WERI-Rb-1 (cell line): Measurements from ENCODE around the gene MED28.

Experiments used
- DNase-seq: peaks from one replicate; pipeline ENCODE4 v3.0.0-alpha.2; 2020
- H3K27ac ChIP-seq: fragments of 250-450 bp; sonication (Bioruptor Pico); 2 replicates; pipeline ENCODE4 v1.5.1; 2020; ENCODE audit warnings: mild to moderate bottlenecking, moderate library complexity
- H3K27me3 ChIP-seq: fragments of 250-450 bp; sonication (Bioruptor Pico); 2 replicates; pipeline ENCODE4 v1.5.1; 2021; ENCODE audit warnings: mild to moderate bottlenecking, low read depth, moderate library complexity; ENCODE audit not compliant: insufficient read depth, severe bottlenecking
- H3K36me3 ChIP-seq: fragments of 250-450 bp; sonication (Bioruptor Pico); 2 replicates; pipeline ENCODE4 v1.5.1; 2020; ENCODE audit warnings: mild to moderate bottlenecking, moderate library complexity
- H3K4me3 ChIP-seq: 2 replicates; pipeline ENCODE4 v1.5.1; 2011; ENCODE audit warnings: low read depth, mild to moderate bottlenecking, control low read depth, low read length
- H3K9me3 ChIP-seq: fragments of 250-450 bp; sonication (Bioruptor Pico); 2 replicates; pipeline ENCODE4 v1.5.1; 2021; ENCODE audit warnings: mild to moderate bottlenecking, moderate library complexity; ENCODE audit not compliant: severe bottlenecking
- CTCF ChIP-seq: IDR thresholded peaks from 2 replicates; pipeline ENCODE4 v1.5.1; 2011; ENCODE audit warnings: low read depth, mild to moderate bottlenecking, control low read depth, inconsistent platforms, low read length

MED28 gene

GRCh38 chr4:17584521-17585213, 29.8 kb upstream of the MED28 start:
- Histone ChIP-seq H3K27ac (no peak overlapping the region), H3K36me3 (peaks cover 83% of the 10 kb centered on the region), H3K9me3 (no peaks in the 10 kb centered on the region), H3K4me3 (no peak overlapping the region), H3K27me3 (no peaks in the 10 kb centered on the region)
- no peak for TF ChIP-seq CTCF
- no peak for DNase-seq

- no peak overlapping the region for H3K27ac ChIP-seq
- TF ChIP-seq CTCF: no peak
- H3K4me3 ChIP-seq: no peak overlapping the region
- no peak for DNase-seq
- H3K9me3 ChIP-seq: no peaks in the 10 kb centered on the region
- peaks cover 69% of the 10 kb centered on the region for H3K36me3 ChIP-seq
- H3K27me3 ChIP-seq: no peaks in the 10 kb centered on the region
Observed at GRCh38 chr4:17587094-17587822, 27.2 kb upstream of the MED28 start.

- H3K27me3 ChIP-seq: no peaks in the 10 kb centered on the region
- DNase-seq: no peak
- H3K27ac ChIP-seq: no peak overlapping the region
- no peak for TF ChIP-seq CTCF
- no peak overlapping the region for H3K4me3 ChIP-seq
- no peaks in the 10 kb centered on the region for H3K9me3 ChIP-seq
- H3K36me3 ChIP-seq: peaks cover 54% of the 10 kb centered on the region
Observed at GRCh38 chr4:17589355-17589754, 25.1 kb upstream of the MED28 start.

- DNase-seq: no peak
- Histone ChIP-seq H3K27ac (no peak overlapping the region), H3K4me3 (no peak overlapping the region), H3K9me3 (no peaks in the 10 kb centered on the region), H3K36me3 (peaks cover 51% of the 10 kb centered on the region), H3K27me3 (no peaks in the 10 kb centered on the region)
- no peak for TF ChIP-seq CTCF
Observed at GRCh38 chr4:17595471-17596005, 18.9 kb upstream of the MED28 start.

DNA sequence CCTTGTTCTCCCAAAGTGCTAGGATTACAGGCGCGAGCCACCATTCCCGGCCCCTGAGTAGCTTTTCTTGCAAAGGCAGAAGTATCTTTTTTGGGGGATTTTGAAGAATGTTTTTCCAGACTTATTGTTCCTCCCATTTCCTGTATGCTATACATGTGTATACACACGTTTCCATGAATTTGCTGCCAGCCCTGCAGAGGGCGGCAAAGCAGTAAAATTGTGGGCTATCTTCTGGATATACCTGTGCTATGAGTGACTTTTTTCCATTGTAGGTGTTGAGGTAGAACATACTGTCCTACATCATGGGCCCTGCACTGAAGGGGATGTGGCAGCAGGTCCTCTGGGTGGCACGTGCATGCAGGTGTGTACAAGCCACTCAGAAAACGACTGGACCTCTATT, 16.9 kb upstream of the MED28 start:
- H3K36me3 ChIP-seq: peaks cover 51% of the 10 kb centered on the region
- peak; percentile 52; the same call in 1 of the 2 replicates for TF ChIP-seq CTCF

More for the DNA sequence above, 16.9 kb upstream of the MED28 start:
- H3K27me3 ChIP-seq: no peaks in the 10 kb centered on the region
- H3K4me3 ChIP-seq: no peak overlapping the region
- no peaks in the 10 kb centered on the region for H3K9me3 ChIP-seq
- H3K27ac ChIP-seq: no peak overlapping the region
- peak; percentile 63 for DNase-seq
